Keratinocyte (primary cell): ENCODE results near the gene SMPD3. TPM values are rescaled to one million over a fixed set of nuclear protein-coding genes. Genes with fewer than 3 reads are reported as not detected.

Experiments used
- DNase-seq: peaks from one replicate; pipeline ENCODE4 v3.0.0-alpha.2; 2011; ENCODE audit warnings: low read depth, missing footprints, low spot score
- FAIRE-seq: peaks from 2 replicates; lab custom pipeline; 2011; peaks lifted over from hg19 to GRCh38; lab: Jason Lieb, UNC
- H2AFZ ChIP-seq: 2 replicates; pipeline ENCODE4 v1.6.0; 2012; ENCODE audit warnings: low read length, control low read depth, inconsistent platforms; ENCODE audit not compliant: control insufficient read depth
- H3K27ac ChIP-seq: 2 replicates; pipeline ENCODE4 v1.5.1; 2011; ENCODE audit warnings: low read length; ENCODE audit not compliant: control insufficient read depth, insufficient read depth
- H3K27me3 ChIP-seq: 3 replicates; pipeline ENCODE4 v1.6.0; 2011; ENCODE audit warnings: low read length; ENCODE audit not compliant: control insufficient read depth, insufficient read depth; ENCODE audit errors: extremely low read depth
- H3K36me3 ChIP-seq, 2 experiments: 2 replicates in 1 of 2; 3 replicates in 1 of 2; pipeline ENCODE4 v1.5.1; 2011; ENCODE audit warnings: low read length in 2 of 2, mild to moderate bottlenecking in 1 of 2; ENCODE audit not compliant: control insufficient read depth in 2 of 2, insufficient read depth in 2 of 2; ENCODE audit errors: extremely low read depth in 1 of 2
- H3K4me1 ChIP-seq: 3 replicates; pipeline ENCODE4 v1.5.1; 2011; ENCODE audit warnings: low read length; ENCODE audit not compliant: control insufficient read depth, insufficient read depth; ENCODE audit errors: extremely low read depth
- H3K4me2 ChIP-seq: 3 replicates; pipeline ENCODE4 v1.6.0; 2011; ENCODE audit warnings: low read depth, low read length; ENCODE audit not compliant: control insufficient read depth, insufficient read depth; ENCODE audit errors: extremely low read depth
- H3K4me3 ChIP-seq, 3 experiments: fragments of 200-600 bp in 1 of 3; sonication (generic) in 1 of 3; 2 replicates in 2 of 3; 3 replicates in 1 of 3; pipeline ENCODE4 v1.5.1; 2011 to 2016; ENCODE audit warnings: low read length in 3 of 3, mild to moderate bottlenecking in 3 of 3, control low read depth in 2 of 3, inconsistent platforms in 1 of 3, low read depth in 1 of 3, mixed read lengths in 1 of 3, mixed run types in 1 of 3, moderate library complexity in 1 of 3; ENCODE audit not compliant: control insufficient read depth in 2 of 3, insufficient read depth in 2 of 3; ENCODE audit errors: extremely low read depth in 1 of 3
- H3K79me2 ChIP-seq: 2 replicates; pipeline ENCODE4 v1.6.0; 2012; ENCODE audit warnings: low read length; ENCODE audit not compliant: control insufficient read depth, insufficient read depth
- H3K9ac ChIP-seq: 3 replicates; pipeline ENCODE4 v1.6.0; 2011; ENCODE audit warnings: low read length; ENCODE audit not compliant: control insufficient read depth, insufficient read depth; ENCODE audit errors: extremely low read depth
- H3K9me1 ChIP-seq: 3 replicates; pipeline ENCODE4 v1.6.0; 2011; ENCODE audit warnings: low read length; ENCODE audit not compliant: control insufficient read depth, insufficient read depth; ENCODE audit errors: extremely low read depth
- H3K9me3 ChIP-seq: 2 replicates; pipeline ENCODE4 v1.5.1; 2012; ENCODE audit warnings: low read depth, low read length; ENCODE audit not compliant: control insufficient read depth
- H4K20me1 ChIP-seq: 3 replicates; pipeline ENCODE4 v1.6.0; 2011; ENCODE audit warnings: low read length; ENCODE audit not compliant: control insufficient read depth, insufficient read depth; ENCODE audit errors: extremely low read depth
- CTCF ChIP-seq, 3 experiments: IDR thresholded peaks in 1 of 3; conservative IDR thresholded peaks in 1 of 3; optimal IDR thresholded peaks in 1 of 3; 2 replicates in 2 of 3; 3 replicates in 1 of 3; pipeline versions ENCODE3 to v1.5.1; 2011; ENCODE audit warnings: low read length in 3 of 3, mild to moderate bottlenecking in 3 of 3, moderate library complexity in 2 of 3, control low read depth in 1 of 3, inconsistent platforms in 1 of 3; ENCODE audit not compliant: insufficient read depth in 2 of 3; ENCODE audit errors: extremely low read depth in 1 of 3
- EZH2 ChIP-seq: IDR thresholded peaks from one replicate; pipeline ENCODE4 v1.6.1; 2012; ENCODE audit warnings: inconsistent platforms, mild to moderate bottlenecking, low read length, moderate library complexity
- dilution Hi-C: fragments of 300-500 bp; cut with MboI; formaldehyde crosslinking; loops from one replicate; pipeline ENCODE4 v1.7.0; 2020; ENCODE audit warnings: low sequenced_read_pairs; ENCODE audit not compliant: extremely low pct_ligation_motif_present
- polyA plus RNA-seq, 5 experiments: library from polyadenylated mRNA; depleted of rRNA in 3 of 5; stranded (reverse) in 3 of 5; stranded (forward) in 1 of 5; unstranded in 1 of 5; fragments of >200 nt; gene quantifications; 1 replicate in 1 of 5; 2 replicates in 3 of 5; 3 replicates in 1 of 5; pipeline versions ENCODE4 v1.2.1 to v1.2.3, GENCODE V29; 2011 to 2012; ENCODE audit warnings: missing spikeins in 2 of 5, low read depth in 1 of 5, low replicate concordance in 1 of 5

SMPD3 gene
- polyA plus RNA-seq, 1 donor (not counting 4 experiments of a cell fraction or from before 2014, with no cell fraction given): 0.34 TPM

DNA sequence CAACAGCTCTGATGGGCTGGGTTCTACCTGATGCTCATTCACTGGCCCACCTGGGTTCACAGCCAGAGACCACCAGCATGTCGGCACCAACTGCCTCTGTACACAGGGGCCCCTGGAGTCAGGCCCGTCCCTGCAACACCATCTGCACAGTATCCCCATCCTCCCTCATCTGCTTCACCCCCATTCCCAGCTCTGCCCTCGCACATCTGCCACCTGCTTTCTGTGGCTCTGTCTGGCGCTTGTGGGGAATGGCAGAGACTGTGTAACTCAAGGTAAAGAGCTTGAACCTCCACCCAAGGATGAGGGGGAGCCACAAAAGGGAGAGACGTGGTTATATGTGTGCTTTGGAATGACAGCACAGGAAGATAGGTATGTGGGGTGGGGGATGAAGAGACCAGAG lies 27.2 kb downstream of the SMPD3 start:
- FAIRE-seq (no peak), DNase-seq (no peak)
- no peaks in the 10 kb centered on the region for H4K20me1 ChIP-seq
- dilution Hi-C loops: no loop called here
- no peak overlapping the region for H2AFZ ChIP-seq
- H3K9me1 ChIP-seq: no peaks in the 10 kb centered on the region
- no peaks in the 10 kb centered on the region for H3K79me2 ChIP-seq
- H3K9me3 ChIP-seq: no peaks in the 10 kb centered on the region
- peaks cover 10% of the 10 kb centered on the region for H3K4me1 ChIP-seq
- H3K4me2 ChIP-seq: no peak overlapping the region
- H3K4me3 ChIP-seq: no peak overlapping the region
- TF ChIP-seq CTCF (optimal IDR thresholded peaks at IDR 0.05 in 1 of 3, IDR thresholded peaks at IDR 0.05 in 1 of 3, conservative IDR thresholded peaks at IDR 0.05 in 1 of 3; ENCODE audit: extremely low read depth in 1 of 3, insufficient read depth in 2 of 3, low read length in 3 of 3) (no peak), EZH2 (no peak)
- H3K27me3 ChIP-seq: peaks cover 3% of the 10 kb centered on the region
- no peaks in the 10 kb centered on the region for H3K36me3 ChIP-seq
- H3K9ac ChIP-seq: no peak overlapping the region
- H3K27ac ChIP-seq: no peak overlapping the region

DNA sequence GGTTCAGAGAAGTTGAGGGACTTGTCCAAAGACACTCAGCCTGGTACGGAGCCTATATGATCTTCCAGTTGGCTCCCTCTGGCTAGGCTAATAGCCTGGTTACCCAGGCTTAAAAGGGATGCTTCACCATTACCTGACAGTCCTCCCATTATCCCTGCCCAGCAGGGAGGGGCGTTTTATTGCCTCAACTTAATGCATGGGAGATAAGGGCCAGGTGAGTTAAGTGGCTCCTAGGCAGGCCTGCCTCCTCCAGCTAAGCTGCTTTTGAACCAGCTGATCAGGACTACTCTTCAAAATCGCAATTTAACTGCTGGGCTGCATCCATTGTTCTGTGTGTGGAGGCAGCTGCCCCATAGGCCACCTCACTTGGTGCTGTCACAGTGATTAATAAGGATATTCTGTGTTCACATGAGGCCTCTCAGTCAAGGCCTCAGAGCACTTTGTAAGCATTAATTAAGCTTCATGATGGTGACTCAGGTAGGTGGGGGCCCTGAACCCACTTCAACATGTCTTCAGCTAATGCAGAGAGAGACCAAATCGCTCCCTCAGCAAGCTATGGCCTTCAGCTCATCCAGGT lies 27.9 kb downstream of the SMPD3 start:
- Histone ChIP-seq H3K27me3 (no peaks in the 10 kb centered on the region), H3K4me2 (no peak overlapping the region), H3K79me2 (no peaks in the 10 kb centered on the region), H3K36me3 (no peaks in the 10 kb centered on the region), H3K9me1 (no peaks in the 10 kb centered on the region), H2AFZ (no peak overlapping the region), H3K9me3 (no peaks in the 10 kb centered on the region), H3K4me1 (peaks cover 10% of the 10 kb centered on the region), H4K20me1 (no peaks in the 10 kb centered on the region), H3K4me3 (no peak overlapping the region), H3K9ac (no peak overlapping the region), H3K27ac (no peak overlapping the region)
- TF ChIP-seq EZH2 (no peak), CTCF (optimal IDR thresholded peaks at IDR 0.05 in 1 of 3, IDR thresholded peaks at IDR 0.05 in 1 of 3, conservative IDR thresholded peaks at IDR 0.05 in 1 of 3; ENCODE audit: extremely low read depth in 1 of 3, insufficient read depth in 2 of 3, low read length in 3 of 3) (no peak)
- dilution Hi-C loops: no loop called here
- DNase-seq (no peak), FAIRE-seq (no peak)
